Psoas muscle (tissue), 8 donors: ENCODE data around the gene CIT. TPM values are rescaled to one million over a fixed set of nuclear protein-coding genes. Genes with fewer than 3 reads are reported as not detected.

Experiments used
- ATAC-seq, 4 donors: fragments of 200-7000 bp; cut with Tn5 transposase; one replicate each; pipeline ENCODE4 v1.9.1; 2020; ENCODE audit warnings: moderate library complexity in 3 of 4, mild to moderate bottlenecking in 2 of 4
- DNase-seq, 2 donors: peaks; one replicate each; pipeline ENCODE4 v3.0.0-alpha.2; 2020
- H3K27ac ChIP-seq: fragments of 200-600 bp; one replicate; pipeline ENCODE4 v1.8.0; 2022
- H3K27me3 ChIP-seq, 3 donors: fragments of 200-600 bp in 1 of 3; one replicate each; pipeline versions ENCODE4 v1.6.1 to v1.8.0; 2013 to 2022; ENCODE audit warnings: low read length in 2 of 3, mild to moderate bottlenecking in 2 of 3, moderate library complexity in 1 of 3; ENCODE audit not compliant: insufficient read depth in 3 of 3
- H3K36me3 ChIP-seq, 2 donors: fragments of 200-600 bp in 1 of 2; one replicate each; pipeline versions ENCODE4 v1.6.1 to v1.8.0; 2013 to 2022; ENCODE audit warnings: low read depth in 1 of 2, mild to moderate bottlenecking in 1 of 2, moderate library complexity in 1 of 2; ENCODE audit not compliant: insufficient read depth in 1 of 2
- H3K4me1 ChIP-seq: fragments of 200-600 bp; one replicate; pipeline ENCODE4 v1.8.0; 2022
- H3K4me3 ChIP-seq: fragments of 200-600 bp; one replicate; pipeline ENCODE4 v1.8.0; 2022; ENCODE audit warnings: mild to moderate bottlenecking
- H3K9me3 ChIP-seq: fragments of 200-600 bp; one replicate; pipeline ENCODE4 v1.8.0; 2022
- CTCF ChIP-seq: fragments of 200-600 bp; IDR thresholded peaks from one replicate; pipeline ENCODE4 v1.8.0; 2022; ENCODE audit warnings: antibody characterized with exemption
- WGBS, 3 donors: extraction: QIAGEN DNeasy Blood & Tissue Kit; methylation state at CpG; one replicate each; pipeline versions ENCODE4 v1.1.6 to v1.1.7; 2013; 5-methylcytosine and 5-hydroxymethylcytosine counted together
- intact Hi-C, 2 donors: fragments of 100-400 bp; cut with DNase I; formaldehyde crosslinking; loops; one replicate each; pipeline versions ENCODE4 v1.11.0 to v1.14.2; 2022
- long read RNA-seq, 2 donors: library from polyadenylated mRNA; unstranded; transcript quantifications; one replicate each; pipeline ENCODE4 v2.0.0, GENCODE V29; 2021
- polyA plus RNA-seq, 3 donors: library from polyadenylated mRNA; stranded (reverse); fragments of 200-250 nt; gene quantifications; one replicate each; pipeline ENCODE4 v1.2.3, GENCODE V29; 2013
- total RNA-seq, 4 donors: library from RNA; stranded (reverse); fragmentation: NEBNext Ultra II Directional in 2 of 4; extraction: Animal tissue kit (Norgen Biotek cat#: 25700) in 2 of 4; gene quantifications; one replicate each; pipeline versions ENCODE4 v1.2.1 to v1.2.4, GENCODE V29; 2021 to 2023
- donor health status: healthy with polysubstance abuse.
- donor health status: DM: no; HTN: no; CAD: no; lungs with moderate emphysema.
- donor health status: Bipolar disorder and iron deficiency.
- donor health status: healthy.
- donor health status: DM: yes; HTN: yes; CAD: no.
- donor health status: DM: no; HTN: no; CAD: no.
- donor health status: DM: no; HTN: no; CAD: no.
- donor health status: DM: yes; HTN: yes; CAD: no.

Gene CIT
- total RNA-seq = 1 to 10 TPM in 2 of 4 donors, under 1 TPM in 2; 0.26 to 2.4 (median 0.90) TPM
- under 1 TPM; 0.06 to 0.40 (median 0.32) TPM for polyA plus RNA-seq
- long read RNA-seq, donor 1 = 0 reads
- long read RNA-seq, donor 2, partial matches to known transcripts = 0 of 1 reads
- long read RNA-seq, donor 2, other reads (novel, unspliced or antisense) = 1 of 1 reads

DNA sequence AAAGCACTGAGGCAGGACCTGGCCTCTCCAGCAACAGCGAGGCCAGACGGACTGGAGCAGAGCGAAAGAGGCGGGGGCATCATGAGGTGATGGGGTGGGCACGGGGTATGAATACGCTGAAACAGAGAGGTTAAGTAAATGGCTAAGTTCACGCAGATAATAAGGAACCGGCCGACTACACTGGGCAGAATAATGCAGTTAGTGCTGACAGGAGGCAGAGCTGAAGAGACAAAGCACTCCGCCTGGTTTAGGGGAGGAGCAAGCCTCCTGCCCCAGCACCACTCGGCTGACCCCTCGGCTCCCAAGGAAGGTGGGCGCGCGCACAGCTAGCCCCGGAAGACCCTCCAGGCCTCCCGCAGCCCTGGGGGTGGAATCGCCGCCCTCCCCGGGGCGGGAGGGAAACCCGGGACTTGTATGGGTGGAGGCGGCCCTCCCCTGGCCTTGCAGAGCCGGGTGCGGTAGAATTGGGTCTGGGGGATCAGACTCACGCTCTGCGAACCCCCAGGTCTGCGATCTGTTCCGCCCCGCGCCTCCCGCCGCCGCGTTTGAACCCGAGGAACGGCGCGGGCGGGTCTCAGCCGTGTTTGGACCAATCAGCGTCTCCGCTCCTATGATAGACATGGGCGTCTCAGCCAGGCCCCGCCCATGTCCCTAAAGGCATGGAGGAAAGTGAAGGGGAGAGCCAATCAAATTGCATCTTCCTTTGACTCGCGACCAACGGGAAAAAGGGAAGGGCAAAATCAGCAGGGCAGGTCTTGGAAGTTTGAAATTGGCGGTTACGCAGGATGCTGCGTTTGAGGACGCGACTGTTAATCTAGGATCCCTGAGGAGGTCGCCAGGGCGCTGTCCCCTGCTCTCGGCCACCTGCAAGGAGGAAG, at the start of gene CIT:
TSS of gene CIT (minus strand) at position 560 of the 878 bp plus-strand sequence. CDS start 1,152 bp downstream, outside the sequence.
- H3K4me3 ChIP-seq = peak within 1 kb of the TSS; percentile 75
- WGBS, 3 donors = 1 to 2% (median 1%) methylated on average over 53 to 56 of the region's 56 CpGs
- no peaks in the 10 kb centered on the region for H3K4me1 ChIP-seq
- no peak within 1 kb of the TSS for H3K27ac ChIP-seq
- H3K36me3 ChIP-seq = no peaks in the 10 kb centered on the region
- TF ChIP-seq CTCF = no peak
- ATAC-seq (peak; percentile 98 to 100 (median 99)), DNase-seq (peak; percentile 81 to 89)
- intact Hi-C loops = no loop called here
- no peaks in the 10 kb centered on the region for H3K27me3 ChIP-seq
- H3K9me3 ChIP-seq = no peaks in the 10 kb centered on the region

DNA sequence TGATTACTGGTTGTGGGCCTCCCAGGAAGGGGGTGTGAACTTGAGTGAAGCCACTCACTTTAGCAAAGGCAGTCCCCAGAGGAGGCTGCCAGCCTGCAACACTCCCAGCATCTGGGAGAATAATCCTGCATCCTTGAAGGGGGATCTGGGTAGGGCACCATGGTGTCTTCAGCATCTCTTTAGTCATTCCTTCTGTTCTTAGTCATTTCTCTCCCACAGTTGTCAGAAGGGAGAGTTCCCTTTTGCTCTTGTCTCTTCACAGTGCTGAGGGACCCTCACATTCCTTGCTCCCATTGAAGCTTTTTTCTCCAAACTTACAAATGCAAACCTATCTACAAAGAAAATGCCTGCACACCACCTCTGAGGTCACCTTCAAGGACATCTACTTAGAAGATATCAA, 48.1 kb upstream of the CIT start:
- Histone ChIP-seq H3K4me3 (no peak overlapping the region), H3K27me3 (peaks cover 0 to 5% (median 3%) of the 10 kb centered on the region in 3 donors), H3K4me1 (no peaks in the 10 kb centered on the region), H3K9me3 (no peaks in the 10 kb centered on the region), H3K27ac (no peak overlapping the region), H3K36me3 (no peaks in the 10 kb centered on the region)
- no peak for ATAC-seq
- intact Hi-C loops = no loop called here
- no peak for TF ChIP-seq CTCF
- no peak for DNase-seq

DNA sequence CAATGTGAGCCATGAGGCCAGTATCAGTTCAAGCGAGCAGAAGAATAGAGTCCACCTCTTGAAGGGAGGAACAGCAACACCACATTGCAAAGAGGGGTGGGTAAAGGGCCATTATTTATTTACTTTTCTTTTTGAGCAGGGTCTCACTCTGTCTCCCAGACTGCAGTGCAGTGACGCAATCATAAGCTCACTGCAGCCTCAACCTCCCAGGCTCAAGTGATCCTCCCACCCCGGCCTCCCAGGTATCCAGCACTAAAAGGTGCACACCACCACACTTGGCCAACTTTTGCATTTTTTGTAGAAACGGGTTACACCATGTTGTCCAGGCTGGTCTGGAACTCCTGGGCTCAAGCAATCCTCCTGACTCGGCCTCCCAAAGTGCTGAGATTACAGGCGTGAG, 42.9 kb upstream of the CIT start:
- H3K27me3 ChIP-seq = peaks cover 0 to 3% (median 2%) of the 10 kb centered on the region in 3 donors
- no peaks in the 10 kb centered on the region for H3K4me1 ChIP-seq
- intact Hi-C loops = no loop called here
- WGBS, 3 donors = 88 to 92% (median 88%) methylated on average over 6 of the region's 6 CpGs
- no peak overlapping the region for H3K4me3 ChIP-seq
- no peaks in the 10 kb centered on the region for H3K36me3 ChIP-seq
- no peak overlapping the region for H3K27ac ChIP-seq
- no peak for TF ChIP-seq CTCF
- H3K9me3 ChIP-seq = no peaks in the 10 kb centered on the region
- ATAC-seq = no peak
- DNase-seq = no peak

- H3K27me3 ChIP-seq = peaks cover 0 to 3% (median 0%) of the 10 kb centered on the region in 3 donors
- DNase-seq (no peak), ATAC-seq (no peak)
- intact Hi-C loops = no loop called here
- H3K36me3 ChIP-seq = no peaks in the 10 kb centered on the region
- no peak overlapping the region for H3K27ac ChIP-seq
- H3K4me1 ChIP-seq = no peaks in the 10 kb centered on the region
- no peak overlapping the region for H3K4me3 ChIP-seq
- TF ChIP-seq CTCF = no peak
- H3K9me3 ChIP-seq = no peaks in the 10 kb centered on the region
- 73 to 81% (median 77%) methylated on average over 13 of the region's 13 CpGs for WGBS, 3 donors
Measured at GRCh38 chr12:119915894-119916510, 38.9 kb upstream of the CIT start.
